Measurements from ENCODE around the gene CNOT1.

DNA sequence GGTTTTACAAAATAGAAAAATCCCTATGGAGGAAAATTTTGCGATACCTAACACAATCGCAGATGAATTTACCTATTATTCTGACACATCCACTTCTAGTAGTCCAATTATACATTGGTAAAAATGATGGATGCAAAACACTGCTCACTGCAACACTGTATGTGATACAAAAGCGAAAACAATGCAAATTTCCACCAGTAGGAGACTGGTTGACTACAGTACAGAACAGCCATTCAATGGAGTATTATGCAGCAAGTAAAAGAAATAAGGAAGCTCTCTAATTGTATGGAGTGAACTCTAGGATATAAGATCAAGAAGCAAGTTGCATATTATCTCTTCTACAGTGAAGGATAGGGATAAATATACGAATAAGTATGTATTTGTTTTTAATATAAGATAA lies 65.9 kb downstream of the CNOT1 start:
- TF ChIP-seq, protein P1, sequence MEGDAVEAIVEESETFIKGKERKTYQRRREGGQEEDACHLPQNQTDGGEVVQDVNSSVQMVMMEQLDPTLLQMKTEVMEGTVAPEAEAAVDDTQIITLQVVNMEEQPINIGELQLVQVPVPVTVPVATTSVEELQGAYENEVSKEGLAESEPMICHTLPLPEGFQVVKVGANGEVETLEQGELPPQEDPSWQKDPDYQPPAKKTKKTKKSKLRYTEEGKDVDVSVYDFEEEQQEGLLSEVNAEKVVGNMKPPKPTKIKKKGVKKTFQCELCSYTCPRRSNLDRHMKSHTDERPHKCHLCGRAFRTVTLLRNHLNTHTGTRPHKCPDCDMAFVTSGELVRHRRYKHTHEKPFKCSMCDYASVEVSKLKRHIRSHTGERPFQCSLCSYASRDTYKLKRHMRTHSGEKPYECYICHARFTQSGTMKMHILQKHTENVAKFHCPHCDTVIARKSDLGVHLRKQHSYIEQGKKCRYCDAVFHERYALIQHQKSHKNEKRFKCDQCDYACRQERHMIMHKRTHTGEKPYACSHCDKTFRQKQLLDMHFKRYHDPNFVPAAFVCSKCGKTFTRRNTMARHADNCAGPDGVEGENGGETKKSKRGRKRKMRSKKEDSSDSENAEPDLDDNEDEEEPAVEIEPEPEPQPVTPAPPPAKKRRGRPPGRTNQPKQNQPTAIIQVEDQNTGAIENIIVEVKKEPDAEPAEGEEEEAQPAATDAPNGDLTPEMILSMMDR (IDR thresholded peaks at IDR 0.05) = no peak
- no peak for TF ChIP-seq POLR2A (IDR thresholded peaks at IDR 0.05)
